Left ventricle myocardium inferior (tissue), 1 donor: ENCODE results near the gene SPSB4. TPM values are rescaled to one million over a fixed set of nuclear protein-coding genes. Genes with fewer than 3 reads are reported as not detected.

Experiments used
- DNase-seq: peaks from one replicate; pipeline ENCODE4 v3.0.0-alpha.2; 2020
- H3K27ac ChIP-seq: fragments of 200-600 bp; replicated peaks from 2 replicates; pipeline ENCODE4 v1.8.0; 2021
- H3K27me3 ChIP-seq: fragments of 200-600 bp; 2 replicates; pipeline ENCODE4 v1.8.0; 2021; ENCODE audit warnings: low read depth
- H3K36me3 ChIP-seq: fragments of 200-600 bp; 2 replicates; pipeline ENCODE4 v1.8.0; 2021
- H3K4me1 ChIP-seq: fragments of 200-600 bp; 2 replicates; pipeline ENCODE4 v1.8.0; 2021
- H3K4me3 ChIP-seq: fragments of 200-600 bp; 2 replicates; pipeline ENCODE4 v1.8.0; 2021; ENCODE audit warnings: mild to moderate bottlenecking, moderate library complexity
- H3K9me3 ChIP-seq: fragments of 200-600 bp; replicated peaks from 2 replicates; pipeline ENCODE4 v1.8.0; 2021
- CTCF ChIP-seq: fragments of 200-600 bp; IDR thresholded peaks from 2 replicates; pipeline ENCODE4 v1.8.0; 2021; ENCODE audit warnings: antibody characterized with exemption, mild to moderate bottlenecking, borderline replicate concordance
- intact Hi-C: fragments of 100-400 bp; cut with micrococcal nuclease; formaldehyde crosslinking; loops from one replicate; pipeline ENCODE4 v1.11.0; 2022
- total RNA-seq: library from RNA; stranded (reverse); fragmentation: NEBNext Ultra II Directional; extraction: Animal tissue kit (Norgen Biotek cat#: 25700); gene quantifications from one replicate; pipeline ENCODE4 v1.2.1, GENCODE V29; 2021
- donor health status: DM: no; HTN: yes; CAD: no; lungs with severe emphysema.

Gene SPSB4
- total RNA-seq, 1 donor from 2014 or later: 11.2 TPM

GRCh38 chr3:141170678-141171295 lies 119.6 kb downstream of the SPSB4 start:
- Histone ChIP-seq H3K36me3 (no peaks in the 10 kb centered on the region), H3K27me3 (peaks cover 9% of the 10 kb centered on the region), H3K4me3 (no peak overlapping the region), H3K4me1 (no peaks in the 10 kb centered on the region), H3K9me3 (peaks cover 10% of the 10 kb centered on the region), H3K27ac (no peak overlapping the region)
- intact Hi-C loops: no loop called here
- no peak for TF ChIP-seq CTCF
- no peak for DNase-seq

- H3K9me3 ChIP-seq: peaks cover 3% of the 10 kb centered on the region
- H3K27ac ChIP-seq: no peak overlapping the region
- TF ChIP-seq CTCF: no peak
- H3K4me1 ChIP-seq: no peaks in the 10 kb centered on the region
- H3K4me3 ChIP-seq: no peak overlapping the region
- no peak for DNase-seq
- no peaks in the 10 kb centered on the region for H3K36me3 ChIP-seq
- intact Hi-C loops: no loop called here
- H3K27me3 ChIP-seq: peaks cover 9% of the 10 kb centered on the region
These were observed 123.5 kb downstream of the SPSB4 start for GRCh38 chr3:141174674-141175073.

DNA sequence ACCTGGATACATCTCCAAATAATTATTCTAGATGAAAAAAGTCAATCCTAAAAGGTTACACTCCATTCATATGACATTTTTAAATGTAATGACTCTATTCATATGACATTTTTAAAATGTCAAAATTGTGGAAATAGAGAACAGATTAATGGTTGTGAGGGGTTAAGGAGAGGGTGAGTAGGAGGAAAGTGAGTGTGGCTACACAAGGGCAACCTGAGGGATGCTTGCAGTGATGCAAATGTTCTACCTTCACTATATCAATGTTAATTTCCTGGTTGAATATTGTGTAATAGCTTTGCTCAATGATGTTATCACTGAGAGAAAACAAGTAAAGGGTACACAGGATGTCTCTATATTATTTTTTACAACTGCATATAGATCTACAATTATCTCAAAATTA lies 125.6 kb downstream of the SPSB4 start:
- peaks cover 9% of the 10 kb centered on the region for H3K27me3 ChIP-seq
- intact Hi-C loops: no loop called here
- H3K27ac ChIP-seq: no peak overlapping the region
- no peak for TF ChIP-seq CTCF
- no peak overlapping the region for H3K4me3 ChIP-seq
- H3K4me1 ChIP-seq: no peaks in the 10 kb centered on the region
- no peaks in the 10 kb centered on the region for H3K36me3 ChIP-seq
- H3K9me3 ChIP-seq: peaks cover 13% of the 10 kb centered on the region
- DNase-seq: no peak

DNA sequence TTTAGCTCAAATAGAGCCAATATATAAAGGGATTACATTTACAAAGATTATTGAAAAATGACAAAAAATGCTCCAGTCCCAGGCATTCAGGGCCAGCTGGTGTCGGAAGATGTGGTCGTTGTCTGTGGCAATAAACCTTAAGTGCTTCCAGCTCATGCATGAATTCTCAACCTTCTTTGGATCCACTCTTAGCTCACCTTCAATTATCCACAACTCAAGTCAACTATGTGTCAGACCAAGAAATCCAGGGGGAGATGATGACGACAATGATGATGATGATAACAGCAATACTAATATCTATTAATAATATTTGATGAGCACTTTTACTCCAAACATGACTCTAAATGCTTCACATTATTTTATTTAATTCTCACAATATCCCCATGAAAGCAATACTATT lies 126.9 kb downstream of the SPSB4 start:
- peaks cover 9% of the 10 kb centered on the region for H3K27me3 ChIP-seq
- no peak overlapping the region for H3K4me3 ChIP-seq
- no peaks in the 10 kb centered on the region for H3K36me3 ChIP-seq
- no peak for DNase-seq
- H3K9me3 ChIP-seq: peaks cover 13% of the 10 kb centered on the region
- intact Hi-C loops: no loop called here
- no peak for TF ChIP-seq CTCF
- no peak overlapping the region for H3K27ac ChIP-seq
- no peaks in the 10 kb centered on the region for H3K4me1 ChIP-seq

- H3K36me3 ChIP-seq: no peaks in the 10 kb centered on the region
- no peak for TF ChIP-seq CTCF
- H3K4me3 ChIP-seq: no peak overlapping the region
- H3K27me3 ChIP-seq: peaks cover 9% of the 10 kb centered on the region
- H3K9me3 ChIP-seq: peaks cover 13% of the 10 kb centered on the region
- intact Hi-C loops: no loop called here
- no peak for DNase-seq
- H3K27ac ChIP-seq: no peak overlapping the region
- H3K4me1 ChIP-seq: no peaks in the 10 kb centered on the region
These were observed 127.4 kb downstream of the SPSB4 start for GRCh38 chr3:141178551-141178950.

DNA sequence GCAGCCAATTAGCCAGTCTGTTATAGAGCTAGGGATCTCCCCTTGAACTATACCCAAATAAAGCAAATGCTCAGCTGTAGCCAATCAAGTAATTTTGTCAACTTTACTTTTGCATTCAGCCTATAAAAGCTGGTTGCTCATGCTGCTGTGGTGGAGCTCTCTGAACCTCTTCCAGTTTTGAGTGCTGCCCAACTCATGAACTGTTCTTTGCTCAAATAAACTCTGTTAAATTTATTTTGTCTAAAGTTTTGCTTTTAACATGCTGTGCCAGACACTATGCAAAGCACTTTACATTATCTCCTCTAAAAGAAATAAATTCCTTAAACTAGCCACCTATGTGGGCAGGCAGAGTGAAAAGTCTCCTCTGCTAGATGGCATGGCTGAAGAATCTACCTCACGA lies 128.8 kb downstream of the SPSB4 start:
- no peaks in the 10 kb centered on the region for H3K36me3 ChIP-seq
- H3K27ac ChIP-seq: no peak overlapping the region
- H3K4me3 ChIP-seq: no peak overlapping the region
- H3K27me3 ChIP-seq: peaks cover 3% of the 10 kb centered on the region
- H3K9me3 ChIP-seq: peaks cover 13% of the 10 kb centered on the region
- no peaks in the 10 kb centered on the region for H3K4me1 ChIP-seq
- intact Hi-C loops: no loop called here
- TF ChIP-seq CTCF: no peak
- no peak for DNase-seq
